CD8-positive, alpha-beta memory T cell (primary cell): ENCODE data around the gene ZNF592. TPM values are rescaled to one million over a fixed set of nuclear protein-coding genes. Genes with fewer than 3 reads are reported as not detected.
A peak's percentile ranks its signal among the peaks of the same experiment; 100 is the strongest.
"Not testable (repeated sequence)": the region's sequence is repeated elsewhere in the genome, so short reads cannot be mapped to it uniquely, and the experiment has no call there.

Experiments used
- CTCF ChIA-PET: fragments of 350-600 bp; sonication (Branson Sonifier 250); formaldehyde crosslinking; loops from one replicate; lab custom pipeline; 2021; ENCODE audit warnings: antibody characterized with exemption; lab: Charles Lee
- POLR2A ChIA-PET: fragments of 350-600 bp; sonication (Branson Sonifier 250); formaldehyde crosslinking; loops from one replicate; lab custom pipeline; 2021; ENCODE audit warnings: antibody characterized with exemption; lab: Charles Lee
- DNase-seq, 5 donors: peaks; one replicate each; pipeline versions ENCODE4 v3.0.0 to v3.0.0-alpha.2; 2020 to 2022; ENCODE audit warnings: mixed read lengths in 1 of 5
- H3K27ac ChIP-seq: one replicate; pipeline ENCODE4 v1.7.0; 2013; ENCODE audit warnings: low read depth, mild to moderate bottlenecking, low read length, moderate library complexity
- H3K27me3 ChIP-seq: 2 replicates; pipeline ENCODE4 v1.7.0; 2013; ENCODE audit warnings: low read length, mild to moderate bottlenecking; ENCODE audit not compliant: insufficient read depth, poor library complexity, severe bottlenecking
- H3K36me3 ChIP-seq: 2 replicates; pipeline ENCODE4 v1.7.0; 2013; ENCODE audit warnings: mild to moderate bottlenecking, low read length, moderate library complexity; ENCODE audit not compliant: insufficient read depth
- H3K4me1 ChIP-seq: 2 replicates; pipeline ENCODE4 v1.7.0; 2013; ENCODE audit warnings: mild to moderate bottlenecking, low read length, moderate library complexity; ENCODE audit not compliant: insufficient read depth
- H3K4me3 ChIP-seq: 2 replicates; pipeline ENCODE4 v1.7.0; 2013; ENCODE audit warnings: mild to moderate bottlenecking, low read length
- H3K9me3 ChIP-seq: 2 replicates; pipeline ENCODE4 v1.7.0; 2013; ENCODE audit warnings: mild to moderate bottlenecking, low read length
- H3K27ac Mint-ChIP-seq, 8 donors: one replicate each; pipeline ENCODE4 v1.8.0; 2020 to 2021; ENCODE audit warnings: mixed read lengths in 8 of 8, mild to moderate bottlenecking in 6 of 8, inconsistent platforms in 3 of 8, moderate library complexity in 3 of 8
- H3K27me3 Mint-ChIP-seq, 2 donors: one replicate each; pipeline ENCODE4 v1.8.0; 2020 to 2021; ENCODE audit warnings: mixed read lengths in 2 of 2, mild to moderate bottlenecking in 1 of 2, moderate library complexity in 1 of 2
- H3K36me3 Mint-ChIP-seq, 3 donors: one replicate each; pipeline ENCODE4 v1.8.0; 2020 to 2021; ENCODE audit warnings: mixed read lengths in 3 of 3, inconsistent platforms in 1 of 3, mild to moderate bottlenecking in 1 of 3
- H3K4me1 Mint-ChIP-seq, 3 donors: one replicate each; pipeline ENCODE4 v1.8.0; 2020 to 2021; ENCODE audit warnings: mixed read lengths in 3 of 3, inconsistent platforms in 1 of 3, mild to moderate bottlenecking in 1 of 3
- H3K4me3 Mint-ChIP-seq, 7 donors: one replicate each; pipeline ENCODE4 v1.8.0; 2020 to 2021; ENCODE audit warnings: mixed read lengths in 7 of 7, mild to moderate bottlenecking in 6 of 7, moderate library complexity in 4 of 7, inconsistent platforms in 2 of 7
- H3K9me3 Mint-ChIP-seq, 5 donors: one replicate each; pipeline ENCODE4 v1.8.0; 2020 to 2022; ENCODE audit warnings: mixed read lengths in 5 of 5, mild to moderate bottlenecking in 3 of 5, moderate library complexity in 2 of 5, inconsistent platforms in 1 of 5
- polyA plus RNA-seq: library from polyadenylated mRNA; unstranded; fragments of 300-500 nt; fragmentation: Illumina TruSeq; gene quantifications from one replicate; pipeline ENCODE4 v1.2.3, GENCODE V29; 2021
- total RNA-seq, 2 experiments: library from RNA; stranded (reverse); gene quantifications; one replicate each; pipeline ENCODE4 v1.2.3, GENCODE V29; 2021

ZNF592 gene
- total and polyA plus RNA-seq, 3 experiments from 2014 or later: 10.4 to 33.1 (median 31.2) TPM

- H3K4me1 ChIP-seq: peaks cover 53% of the 10 kb centered on the region
These were observed 13.5 kb upstream of the ZNF592 start for GRCh38 chr15:84734794-84735479.

GRCh38 chr15:84735480-84736061 is 12.8 kb upstream of the ZNF592 start:
- peaks cover 37 to 52% (median 46%) of the 10 kb centered on the region in 3 donors for H3K4me1 Mint-ChIP-seq

More at GRCh38 chr15:84734794-84735479, 13.5 kb upstream of the ZNF592 start:
- Histone ChIP-seq H3K9me3 (no peaks in the 10 kb centered on the region), H3K36me3 (no peaks in the 10 kb centered on the region), H3K4me3 (peak overlapping the region; percentile 49), H3K27ac (peak overlapping the region; percentile 57), H3K27me3 (no peaks in the 10 kb centered on the region)
- DNase-seq: peak; percentile 40 to 82 (median 67)
- H3K27me3 Mint-ChIP-seq: no peaks in the 10 kb centered on the region
- no peaks in the 10 kb centered on the region for H3K36me3 Mint-ChIP-seq
- H3K4me1 Mint-ChIP-seq: peaks cover 37 to 52% (median 46%) of the 10 kb centered on the region in 3 donors
- H3K4me3 Mint-ChIP-seq: peak overlapping the region; percentile 69 to 93 (median 83)
- H3K27ac Mint-ChIP-seq: peak overlapping the region; percentile 81 to 99 (median 90)
- no peaks in the 10 kb centered on the region for H3K9me3 Mint-ChIP-seq
- CTCF ChIA-PET: interaction anchor here (0.8 to 2.6 kb wide), 11 partner anchors 11 to 80 kb away, joined by 3 to 27 read pairs (median 11); partner anchors contain the start of genes NMB, SEC11A and WDR73
- POLR2A ChIA-PET: interaction anchor here (0.6 to 4.2 kb wide), 10 partner anchors 11 to 136 kb away, joined by 3 to 72 read pairs (median 6); partner anchors contain the start of genes NMB, SEC11A and WDR73

GRCh38 chr15:84736375-84736774 is 12.0 kb upstream of the ZNF592 start:
- Mint-ChIP-seq H3K9me3 (no peaks in the 10 kb centered on the region), H3K27ac (peak overlapping the region; percentile 40 to 99 (median 81)), H3K27me3 (no peaks in the 10 kb centered on the region), H3K36me3 (no peaks in the 10 kb centered on the region), H3K4me1 (peaks cover 37 to 55% (median 51%) of the 10 kb centered on the region in 3 donors), H3K4me3 (peak overlapping the region; percentile 11 to 72 (median 51))
- POLR2A ChIA-PET: interaction anchor here (0.6 to 4.2 kb wide), 6 partner anchors 10 to 33 kb away, joined by 3 to 72 read pairs (median 40); partner anchors contain the start of gene SEC11A
- Histone ChIP-seq H3K4me3 (no peak overlapping the region), H3K4me1 (peaks cover 53% of the 10 kb centered on the region), H3K27me3 (no peaks in the 10 kb centered on the region), H3K36me3 (no peaks in the 10 kb centered on the region), H3K27ac (peak overlapping the region; percentile 57), H3K9me3 (no peaks in the 10 kb centered on the region)
- CTCF ChIA-PET: interaction anchor here (1.3 to 2.6 kb wide), 8 partner anchors 11 to 81 kb away, joined by 3 to 27 read pairs (median 14); partner anchors contain the start of genes NMB, SEC11A and WDR73
- DNase-seq: peak; percentile 33 to 77 (median 57)

More at GRCh38 chr15:84735480-84736061, 12.8 kb upstream of the ZNF592 start:
- ChIA-PET CTCF (interaction anchor here (0.9 to 2.6 kb wide), 10 partner anchors 11 to 81 kb away, joined by 3 to 27 read pairs (median 11); partner anchors contain the start of genes NMB, SEC11A and WDR73), POLR2A (interaction anchor here (0.6 to 4.2 kb wide), 9 partner anchors 11 to 841 kb away, joined by 3 to 72 read pairs (median 6); partner anchors contain the start of genes SEC11A and WDR73)
- not testable (repeated sequence) for H3K9me3 ChIP-seq, H3K27me3 Mint-ChIP-seq, H3K36me3 Mint-ChIP-seq, H3K9me3 Mint-ChIP-seq, H3K36me3 ChIP-seq, H3K27me3 ChIP-seq
- H3K4me3 ChIP-seq: peak overlapping the region; percentile 49
- peak in 1 of 5 donors; percentile 49 for DNase-seq
- H3K4me1 ChIP-seq: peaks cover 53% of the 10 kb centered on the region
- peak overlapping the region; percentile 57 for H3K27ac ChIP-seq
- H3K4me3 Mint-ChIP-seq: peak overlapping the region; percentile 69 to 93 (median 83)
- peak overlapping the region; percentile 81 to 99 (median 90) for H3K27ac Mint-ChIP-seq

- CTCF ChIA-PET: interaction anchor here (1.8 kb wide), 1 partner anchor 10 kb away, joined by 12 read pairs; no protein-coding TSS in a partner anchor
- H3K4me3 ChIP-seq: no peak overlapping the region
- POLR2A ChIA-PET: interaction anchor here (0.9 to 4.2 kb wide), 4 partner anchors 10 to 21 kb away, joined by 4 to 72 read pairs (median 61); partner anchors contain the start of gene SEC11A
- H3K36me3 ChIP-seq: no peaks in the 10 kb centered on the region
- H3K27me3 Mint-ChIP-seq: no peaks in the 10 kb centered on the region
- H3K27ac ChIP-seq: no peak overlapping the region
- no peak overlapping the region for H3K4me3 Mint-ChIP-seq
- H3K36me3 Mint-ChIP-seq: no peaks in the 10 kb centered on the region
- DNase-seq: no peak
- no peaks in the 10 kb centered on the region for H3K27me3 ChIP-seq
- H3K4me1 ChIP-seq: peaks cover 49% of the 10 kb centered on the region
- H3K4me1 Mint-ChIP-seq: peaks cover 37 to 56% (median 51%) of the 10 kb centered on the region in 3 donors
- H3K9me3 Mint-ChIP-seq: no peaks in the 10 kb centered on the region
- H3K9me3 ChIP-seq: no peaks in the 10 kb centered on the region
- peak overlapping the region; percentile 32 to 99 (median 83) for H3K27ac Mint-ChIP-seq
These were observed 11.4 kb upstream of the ZNF592 start for GRCh38 chr15:84737005-84737404.

- no peaks in the 10 kb centered on the region for H3K9me3 ChIP-seq
- H3K36me3 ChIP-seq: no peaks in the 10 kb centered on the region
- DNase-seq: no peak
- peaks cover 0 to 2% (median 0%) of the 10 kb centered on the region in 3 donors for H3K36me3 Mint-ChIP-seq
- H3K9me3 Mint-ChIP-seq: no peaks in the 10 kb centered on the region
- H3K4me3 ChIP-seq: no peak overlapping the region
- peak overlapping the region in 3 of 8 donors; percentile 18 to 67 (median 48) for H3K27ac Mint-ChIP-seq
- H3K27me3 ChIP-seq: no peaks in the 10 kb centered on the region
- H3K27ac ChIP-seq: no peak overlapping the region
- peaks cover 29% of the 10 kb centered on the region for H3K4me1 ChIP-seq
- H3K4me3 Mint-ChIP-seq: no peak overlapping the region
- H3K4me1 Mint-ChIP-seq: peaks cover 32 to 55% (median 45%) of the 10 kb centered on the region in 3 donors
- no peaks in the 10 kb centered on the region for H3K27me3 Mint-ChIP-seq
- ChIA-PET POLR2A (no interaction called here), CTCF (no interaction called here)
These were observed 7.7 kb upstream of the ZNF592 start for GRCh38 chr15:84740691-84741090.

GRCh38 chr15:84741121-84741520 is 7.3 kb upstream of the ZNF592 start:
- Histone ChIP-seq H3K27me3 (no peaks in the 10 kb centered on the region), H3K36me3 (no peaks in the 10 kb centered on the region), H3K4me1 (peaks cover 27% of the 10 kb centered on the region), H3K9me3 (no peaks in the 10 kb centered on the region), H3K4me3 (no peak overlapping the region), H3K27ac (no peak overlapping the region)
- no peaks in the 10 kb centered on the region for H3K27me3 Mint-ChIP-seq
- H3K9me3 Mint-ChIP-seq: no peaks in the 10 kb centered on the region
- H3K36me3 Mint-ChIP-seq: peaks cover 0 to 2% (median 0%) of the 10 kb centered on the region in 3 donors
- peaks cover 33 to 55% (median 46%) of the 10 kb centered on the region in 3 donors for H3K4me1 Mint-ChIP-seq
- H3K27ac Mint-ChIP-seq: peak overlapping the region in 6 of 8 donors; percentile 18 to 80 (median 54)
- peak overlapping the region in 1 of 7 donors; percentile 8 for H3K4me3 Mint-ChIP-seq
- CTCF ChIA-PET: no interaction called here
- POLR2A ChIA-PET: no interaction called here
- DNase-seq: no peak

GRCh38 chr15:84747416-84748273 is 747 bp upstream of the ZNF592 start:
- POLR2A ChIA-PET: interaction anchor here (0.5 to 4.7 kb wide), 18 partner anchors 10 to 233 kb away, joined by 3 to 75 read pairs (median 4); partner anchors contain the start of genes SEC11A and WDR73
- Mint-ChIP-seq H3K4me1 (peaks cover 63 to 77% (median 70%) of the 10 kb centered on the region in 3 donors), H3K4me3 (peak overlapping the region; percentile 93 to 100 (median 98)), H3K9me3 (no peaks in the 10 kb centered on the region), H3K27me3 (peaks cover 0 to 3% of the 10 kb centered on the region in 2 donors), H3K27ac (peak overlapping the region; percentile 93 to 100 (median 99)), H3K36me3 (peaks cover 0 to 16% (median 2%) of the 10 kb centered on the region in 3 donors)
- H3K27ac ChIP-seq: peak overlapping the region; percentile 91
- DNase-seq: peak; percentile 58 to 86 (median 77)
- no peaks in the 10 kb centered on the region for H3K27me3 ChIP-seq
- CTCF ChIA-PET: interaction anchor here (0.8 to 3.0 kb wide), 8 partner anchors 10 to 114 kb away, joined by 3 to 25 read pairs (median 9); partner anchors contain the start of genes NMB, SEC11A and WDR73
- H3K4me3 ChIP-seq: peak overlapping the region; percentile 91
- no peaks in the 10 kb centered on the region for H3K9me3 ChIP-seq
- no peaks in the 10 kb centered on the region for H3K36me3 ChIP-seq
- H3K4me1 ChIP-seq: peaks cover 52% of the 10 kb centered on the region
